H1 (cell line): Measurements from ENCODE around the gene NDUFB6. TPM values are rescaled to one million over a fixed set of nuclear protein-coding genes. Genes with fewer than 3 reads are reported as not detected.

ENCODE experiments used
- BRCA1 ChIP-seq: IDR thresholded peaks from 2 replicates; pipeline ENCODE4 v1.6.1; 2012; ENCODE audit warnings: low read depth, low read length, improper control_type of control experiment
- CBX5 ChIP-seq: fragments of 300-800, 300-1000 bp; sonication (generic); IDR thresholded peaks from 2 replicates; pipeline ENCODE4 v1.7.1; 2016; ENCODE audit warnings: antibody characterized with exemption, low read length, low read depth
- CHD2 ChIP-seq: IDR thresholded peaks from 2 replicates; pipeline ENCODE4 v1.6.1; 2012; ENCODE audit warnings: low read length, improper control_type of control experiment
- JUN ChIP-seq: IDR thresholded peaks from 2 replicates; pipeline ENCODE4 v1.6.1; 2011; ENCODE audit warnings: low read depth, mild to moderate bottlenecking, improper control_type of control experiment, low read length
- KDM4A ChIP-seq: IDR thresholded peaks from one replicate; pipeline ENCODE4 v1.7.1; 2012; ENCODE audit warnings: low read depth, mild to moderate bottlenecking, moderate library complexity, low read length, inconsistent platforms; ENCODE audit not compliant: severe bottlenecking
- SIRT6 ChIP-seq: IDR thresholded peaks from one replicate; pipeline ENCODE4 v1.7.1; 2012; ENCODE audit warnings: low read length, inconsistent platforms
- TEAD4 ChIP-seq: IDR thresholded peaks from 2 replicates; pipeline ENCODE4 v1.6.1; 2012; ENCODE audit warnings: low read depth, low read length, inconsistent platforms, mixed read lengths
- USF2 ChIP-seq: IDR thresholded peaks from 2 replicates; pipeline ENCODE4 v1.6.1; 2011; ENCODE audit warnings: low read length, improper control_type of control experiment
- polyA plus RNA-seq, 7 experiments: library from polyadenylated mRNA; depleted of rRNA in 3 of 7; stranded (reverse) in 5 of 7; unstranded in 2 of 7; fragments of >200 nt in 5 of 7; fragments of 200-250 nt in 2 of 7; gene quantifications; 1 replicate in 5 of 7; 2 replicates in 1 of 7; 4 replicates in 1 of 7; pipeline versions ENCODE4 v1.2.1 to v1.2.3, GENCODE V29; 2011 to 2013; ENCODE audit warnings: missing spikeins in 2 of 7, mixed read lengths in 2 of 7
- total RNA-seq: library from RNA; stranded (reverse); fragmentation: NEBNext Ultra II Directional; extraction: Animal tissue kit (Norgen Biotek cat#: 25700); gene quantifications from 2 replicates; pipeline ENCODE4 v1.2.1, GENCODE V29; 2021

NDUFB6 gene
- total and polyA plus RNA-seq, 2 of the 8 experiments (the other 6 are each of a cell fraction or from before 2014, with no cell fraction given): 55.8 to 61.4 TPM

GRCh38 chr9:32543047-32543446 lies 29.9 kb downstream of the NDUFB6 start (continued):
- TF ChIP-seq BRCA1 (no peak), SIRT6 (no peak), KDM4A (no peak), JUN (no peak), CHD2 (no peak), USF2 (no peak), TEAD4 (no peak), CBX5 (no peak)
